Sciatic nerve (tissue), 2 donors: Measurements from ENCODE around the gene PARD3. TPM values are rescaled to one million over a fixed set of nuclear protein-coding genes. Genes with fewer than 3 reads are reported as not detected.
A peak's percentile ranks its signal among the peaks of the same experiment; 100 is the strongest.
"Not testable (repeated sequence)": the region's sequence is repeated elsewhere in the genome, so short reads cannot be mapped to it uniquely, and the experiment has no call there.

Source experiments
- ATAC-seq: fragments of 200-7000 bp; cut with Tn5 transposase; one replicate; pipeline ENCODE4 v1.9.1; 2020; ENCODE audit warnings: mild to moderate bottlenecking, moderate library complexity
- DNase-seq: peaks from one replicate; pipeline ENCODE4 v3.0.0-alpha.2; 2020; ENCODE audit warnings: low spot score
- intact Hi-C: fragments of 100-400 bp; cut with DNase I; formaldehyde crosslinking; loops from one replicate; pipeline ENCODE4 v1.14.2; 2022
- total RNA-seq: library from RNA; stranded (reverse); fragmentation: NEBNext Ultra II Directional; extraction: Animal tissue kit (Norgen Biotek cat#: 25700); gene quantifications from one replicate; pipeline ENCODE4 v1.2.1, GENCODE V29; 2021
- donor health status: DM: no; HTN: no; CAD: no.
- donor health status: DM: no; HTN: no; CAD: no.

Gene PARD3
- total RNA-seq, 1 donor from 2014 or later = 46.1 TPM

GRCh38 chr10:34808801-34809745 is 6.0 kb downstream of the PARD3 start:
- DNase-seq (no peak), ATAC-seq (peak; percentile 66)
- intact Hi-C loops = no loop called here

GRCh38 chr10:34808336-34808735 is 6.8 kb downstream of the PARD3 start:
- ATAC-seq (no peak), DNase-seq (no peak)
- intact Hi-C loops = no loop called here

GRCh38 chr10:34804306-34804705 is 10.8 kb downstream of the PARD3 start:
- intact Hi-C loops = no loop called here
- no peak for ATAC-seq

GRCh38 chr10:34802692-34803091 is 12.4 kb downstream of the PARD3 start:
- intact Hi-C loops = no loop called here
- ATAC-seq = no peak
- no peak for DNase-seq

More at GRCh38 chr10:34804306-34804705, 10.8 kb downstream of the PARD3 start:
- no peak for DNase-seq

GRCh38 chr10:34801097-34801733 is 13.9 kb downstream of the PARD3 start:
- no peak for DNase-seq
- intact Hi-C loops = no loop called here
- peak; percentile 63 for ATAC-seq

- ATAC-seq (peak; percentile 37), DNase-seq (no peak)
- intact Hi-C loops = no loop called here
These were observed 14.5 kb downstream of the PARD3 start for GRCh38 chr10:34800624-34801023.

GRCh38 chr10:34798654-34799053 is 16.4 kb downstream of the PARD3 start:
- intact Hi-C loops = no loop called here
- no peak for ATAC-seq
- no peak for DNase-seq

- intact Hi-C loops = no loop called here
- DNase-seq (no peak), ATAC-seq (no peak)
These were observed 17.9 kb downstream of the PARD3 start for GRCh38 chr10:34797155-34797554.

- intact Hi-C loops = no loop called here
- no peak for ATAC-seq
These were observed 19.0 kb downstream of the PARD3 start for GRCh38 chr10:34796133-34796532.

GRCh38 chr10:34795334-34795733 is 19.8 kb downstream of the PARD3 start:
- intact Hi-C loops = no loop called here
- ATAC-seq = no peak
- no peak for DNase-seq

More at GRCh38 chr10:34796133-34796532, 19.0 kb downstream of the PARD3 start:
- DNase-seq = no peak

- DNase-seq (no peak), ATAC-seq (no peak)
- intact Hi-C loops = no loop called here
These were observed 20.3 kb downstream of the PARD3 start for GRCh38 chr10:34794835-34795234.

- DNase-seq, intact Hi-C loops, ATAC-seq: not testable (repeated sequence)
These were observed 21.5 kb downstream of the PARD3 start for GRCh38 chr10:34793581-34793980.

GRCh38 chr10:34792881-34793280 is 22.2 kb downstream of the PARD3 start:
- no peak for DNase-seq
- intact Hi-C loops = no loop called here
- ATAC-seq = no peak

GRCh38 chr10:34791947-34792346 is 23.1 kb downstream of the PARD3 start:
- intact Hi-C loops = no loop called here
- DNase-seq (no peak), ATAC-seq (no peak)

GRCh38 chr10:34791228-34791627 is 23.9 kb downstream of the PARD3 start:
- DNase-seq (no peak), ATAC-seq (no peak)
- intact Hi-C loops = no loop called here

GRCh38 chr10:34789966-34790506 is 25.1 kb downstream of the PARD3 start:
- ATAC-seq = peak; percentile 25
- intact Hi-C loops = no loop called here
- DNase-seq = no peak

- intact Hi-C loops = no loop called here
- no peak for ATAC-seq
- no peak for DNase-seq
These were observed 28.6 kb downstream of the PARD3 start for GRCh38 chr10:34786464-34786863.

GRCh38 chr10:34781711-34782110 is 33.4 kb downstream of the PARD3 start:
- intact Hi-C loops = no loop called here
- ATAC-seq (peak; percentile 43), DNase-seq (no peak)

GRCh38 chr10:34780818-34781380 is 34.2 kb downstream of the PARD3 start:
- peak; percentile 67 for DNase-seq
- intact Hi-C loops = no loop called here
- peak; percentile 81 for ATAC-seq

GRCh38 chr10:34778237-34778636 is 36.9 kb downstream of the PARD3 start:
- intact Hi-C loops = no loop called here
- DNase-seq = no peak
- ATAC-seq = no peak
